Measurements from ENCODE around the gene TBX6. TPM values are rescaled to one million over a fixed set of nuclear protein-coding genes. Genes with fewer than 3 reads are reported as not detected.

TBX6 gene
- total and polyA plus RNA-seq, 10 of the 15 experiments (the other 5 are each of a cell fraction or from before 2014, with no cell fraction given) = 0.08 to 0.90 (median 0.31) TPM; not detected in 2

DNA sequence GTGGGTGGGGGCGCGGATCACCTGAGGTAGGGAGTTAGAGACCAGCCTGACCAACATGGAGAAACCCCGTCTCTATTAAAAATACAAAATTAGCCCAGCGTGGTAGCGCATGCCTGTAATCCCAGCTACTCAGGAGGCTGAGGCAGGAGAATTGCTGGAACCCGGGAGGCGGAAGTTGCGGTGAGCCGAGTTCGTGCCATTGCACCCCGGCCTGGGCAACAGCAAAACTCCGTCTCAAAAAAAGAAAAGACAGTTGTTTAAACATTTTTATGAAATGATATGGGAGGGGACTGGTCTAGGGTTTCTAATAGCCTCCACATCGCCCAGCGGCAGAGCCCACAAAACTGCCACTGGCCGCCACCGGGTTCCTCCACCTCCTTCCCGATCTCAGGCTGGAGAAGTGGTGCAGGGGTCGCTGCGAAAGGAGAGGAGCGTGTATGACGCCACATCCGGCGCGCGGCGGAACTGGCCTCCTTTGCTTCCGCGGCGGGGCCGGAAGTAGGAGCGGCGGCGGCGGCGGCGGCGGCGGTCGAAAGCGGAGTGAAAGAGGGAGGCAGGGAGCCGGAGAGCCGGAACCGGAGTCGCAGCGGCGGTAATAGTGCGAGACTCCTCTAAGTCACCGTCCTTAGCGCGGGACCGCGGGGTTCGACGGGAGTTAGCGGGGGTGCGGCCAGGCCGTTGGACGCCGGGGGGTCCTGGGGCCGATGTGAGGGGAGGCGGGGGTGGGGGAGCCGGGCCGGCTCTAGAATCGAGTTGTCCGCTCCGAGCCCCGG, 16.0 kb downstream of the TBX6 start, which contains the start of gene PPP4C (continued):
- TF ChIP-seq DPF2 (IDR thresholded peaks at IDR 0.05) (peak; percentile 16; the same call in 1 of the 2 replicates), SPI1 (IDR thresholded peaks at IDR 0.05; ENCODE audit: borderline replicate concordance, insufficient read depth, low read depth, low read length) (peak; percentile 40; the same call in 1 of the 2 replicates), FOXM1 (IDR thresholded peaks at IDR 0.05; ENCODE audit: low read depth, low read length) (no peak), TCF3 (IDR thresholded peaks at IDR 0.05; ENCODE audit: borderline replicate concordance, insufficient read depth, low read depth, low read length) (0 out of 2 replicates have a peak, but pooled peaks have one; percentile 19), BCL11A (IDR thresholded peaks at IDR 0.05; ENCODE audit: low read depth, low read length) (no peak), ELK1 (IDR thresholded peaks at IDR 0.05; ENCODE audit: low read depth, low read length) (peak; percentile 16; the same call in 1 of the 2 replicates), POLR2AphosphoS2 (IDR thresholded peaks at IDR 0.05; ENCODE audit: low read depth, low read length) (peak; percentile 92), RB1 (IDR thresholded peaks at IDR 0.05; ENCODE audit: borderline replicate concordance) (0 out of 2 replicates have a peak, but pooled peaks have one; percentile 42), IKZF1 (conservative IDR thresholded peaks at IDR 0.05) (peak; percentile 90), BHLHE40 (IDR thresholded peaks at IDR 0.05; ENCODE audit: borderline replicate concordance in 1 of 2, low read depth in 2 of 2, low read length in 1 of 2) (peak in 1 of 2 experiments; percentile 31; a peak in 1 of 4 replicates)
- TF ChIP-seq, protein P1, sequence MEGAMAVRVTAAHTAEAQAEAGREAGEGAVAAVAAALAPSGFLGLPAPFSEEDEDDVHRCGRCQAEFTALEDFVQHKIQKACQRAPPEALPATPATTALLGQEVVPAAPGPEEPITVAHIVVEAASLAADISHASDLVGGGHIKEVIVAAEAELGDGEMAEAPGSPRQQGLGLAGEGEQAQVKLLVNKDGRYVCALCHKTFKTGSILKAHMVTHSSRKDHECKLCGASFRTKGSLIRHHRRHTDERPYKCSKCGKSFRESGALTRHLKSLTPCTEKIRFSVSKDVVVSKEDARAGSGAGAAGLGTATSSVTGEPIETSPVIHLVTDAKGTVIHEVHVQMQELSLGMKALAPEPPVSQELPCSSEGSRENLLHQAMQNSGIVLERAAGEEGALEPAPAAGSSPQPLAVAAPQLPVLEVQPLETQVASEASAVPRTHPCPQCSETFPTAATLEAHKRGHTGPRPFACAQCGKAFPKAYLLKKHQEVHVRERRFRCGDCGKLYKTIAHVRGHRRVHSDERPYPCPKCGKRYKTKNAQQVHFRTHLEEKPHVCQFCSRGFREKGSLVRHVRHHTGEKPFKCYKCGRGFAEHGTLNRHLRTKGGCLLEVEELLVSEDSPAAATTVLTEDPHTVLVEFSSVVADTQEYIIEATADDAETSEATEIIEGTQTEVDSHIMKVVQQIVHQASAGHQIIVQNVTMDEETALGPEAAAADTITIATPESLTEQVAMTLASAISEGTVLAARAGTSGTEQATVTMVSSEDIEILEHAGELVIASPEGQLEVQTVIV (IDR thresholded peaks at IDR 0.05; ENCODE audit: borderline replicate concordance, partially characterized antibody) = peak; percentile 50
- TF ChIP-seq, protein P2, sequence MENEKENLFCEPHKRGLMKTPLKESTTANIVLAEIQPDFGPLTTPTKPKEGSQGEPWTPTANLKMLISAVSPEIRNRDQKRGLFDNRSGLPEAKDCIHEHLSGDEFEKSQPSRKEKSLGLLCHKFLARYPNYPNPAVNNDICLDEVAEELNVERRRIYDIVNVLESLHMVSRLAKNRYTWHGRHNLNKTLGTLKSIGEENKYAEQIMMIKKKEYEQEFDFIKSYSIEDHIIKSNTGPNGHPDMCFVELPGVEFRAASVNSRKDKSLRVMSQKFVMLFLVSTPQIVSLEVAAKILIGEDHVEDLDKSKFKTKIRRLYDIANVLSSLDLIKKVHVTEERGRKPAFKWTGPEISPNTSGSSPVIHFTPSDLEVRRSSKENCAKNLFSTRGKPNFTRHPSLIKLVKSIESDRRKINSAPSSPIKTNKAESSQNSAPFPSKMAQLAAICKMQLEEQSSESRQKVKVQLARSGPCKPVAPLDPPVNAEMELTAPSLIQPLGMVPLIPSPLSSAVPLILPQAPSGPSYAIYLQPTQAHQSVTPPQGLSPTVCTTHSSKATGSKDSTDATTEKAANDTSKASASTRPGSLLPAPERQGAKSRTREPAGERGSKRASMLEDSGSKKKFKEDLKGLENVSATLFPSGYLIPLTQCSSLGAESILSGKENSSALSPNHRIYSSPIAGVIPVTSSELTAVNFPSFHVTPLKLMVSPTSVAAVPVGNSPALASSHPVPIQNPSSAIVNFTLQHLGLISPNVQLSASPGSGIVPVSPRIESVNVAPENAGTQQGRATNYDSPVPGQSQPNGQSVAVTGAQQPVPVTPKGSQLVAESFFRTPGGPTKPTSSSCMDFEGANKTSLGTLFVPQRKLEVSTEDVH (IDR thresholded peaks at IDR 0.05; ENCODE audit: low read depth, partially characterized antibody) = peak; percentile 61

Measured in GM12878 (cell line).